Measurements from ENCODE around the gene NAPB.

The NAPB gene

GRCh38 chr20:23391707-23392310 lies 29.5 kb downstream of the NAPB start:
- in situ Hi-C loops (cut with HindIII; ENCODE audit: low pct_unique_long_range_greater_than_20kb, low sequenced_read_pairs), result no loop called here
- DNase-seq (ENCODE audit: low read depth in 1 of 2, low spot score in 1 of 2), result no peak
- no peak for TF ChIP-seq JUND (IDR thresholded peaks at IDR 0.05; ENCODE audit: low read depth)

GRCh38 chr20:23390091-23390774 lies 31.1 kb downstream of the NAPB start:
- no peak for DNase-seq (ENCODE audit: low read depth in 1 of 2, low spot score in 1 of 2)
- in situ Hi-C loops (cut with HindIII; ENCODE audit: low pct_unique_long_range_greater_than_20kb, low sequenced_read_pairs), result no loop called here
- TF ChIP-seq JUND (IDR thresholded peaks at IDR 0.05; ENCODE audit: low read depth), result no peak

GRCh38 chr20:23387118-23387443 lies 34.2 kb downstream of the NAPB start:
- no peak for DNase-seq (ENCODE audit: low read depth in 1 of 2, low spot score in 1 of 2)
- no peak for TF ChIP-seq JUND (IDR thresholded peaks at IDR 0.05; ENCODE audit: low read depth)
- in situ Hi-C loops (cut with HindIII; ENCODE audit: low pct_unique_long_range_greater_than_20kb, low sequenced_read_pairs), result no loop called here

- TF ChIP-seq JUND (IDR thresholded peaks at IDR 0.05; ENCODE audit: low read depth), result no peak
Measured at GRCh38 chr20:23386304-23387117, 34.8 kb downstream of the NAPB start.

GRCh38 chr20:23381876-23382275 lies 39.4 kb downstream of the NAPB start:
- in situ Hi-C loops (cut with HindIII; ENCODE audit: low pct_unique_long_range_greater_than_20kb, low sequenced_read_pairs), result no loop called here
- DNase-seq (ENCODE audit: low read depth in 1 of 2, low spot score in 1 of 2), result no peak
- no peak for TF ChIP-seq JUND (IDR thresholded peaks at IDR 0.05; ENCODE audit: low read depth)

More at GRCh38 chr20:23386304-23387117, 34.8 kb downstream of the NAPB start:
- in situ Hi-C loops (cut with HindIII; ENCODE audit: low pct_unique_long_range_greater_than_20kb, low sequenced_read_pairs), result no loop called here
- no peak for DNase-seq (ENCODE audit: low read depth in 1 of 2, low spot score in 1 of 2)

GRCh38 chr20:23379772-23380171 lies 41.5 kb downstream of the NAPB start:
- in situ Hi-C loops (cut with HindIII; ENCODE audit: low pct_unique_long_range_greater_than_20kb, low sequenced_read_pairs), result no loop called here
- DNase-seq (ENCODE audit: low read depth in 1 of 2, low spot score in 1 of 2), result no peak
- TF ChIP-seq JUND (IDR thresholded peaks at IDR 0.05; ENCODE audit: low read depth), result no peak

GRCh38 chr20:23375827-23376226 lies 45.5 kb downstream of the NAPB start:
- no peak for TF ChIP-seq JUND (IDR thresholded peaks at IDR 0.05; ENCODE audit: low read depth)
- no peak for DNase-seq (ENCODE audit: low read depth in 1 of 2, low spot score in 1 of 2)
- in situ Hi-C loops (cut with HindIII; ENCODE audit: low pct_unique_long_range_greater_than_20kb, low sequenced_read_pairs), result no loop called here

- in situ Hi-C loops (cut with HindIII; ENCODE audit: low pct_unique_long_range_greater_than_20kb, low sequenced_read_pairs), result no loop called here
- TF ChIP-seq JUND (IDR thresholded peaks at IDR 0.05; ENCODE audit: low read depth), result no peak
- DNase-seq (ENCODE audit: low read depth in 1 of 2, low spot score in 1 of 2), result no peak
Measured at GRCh38 chr20:23374441-23374840, 46.8 kb downstream of the NAPB start.

- no peak for TF ChIP-seq JUND (IDR thresholded peaks at IDR 0.05; ENCODE audit: low read depth)
- in situ Hi-C loops (cut with HindIII; ENCODE audit: low pct_unique_long_range_greater_than_20kb, low sequenced_read_pairs), result no loop called here
- no peak for DNase-seq (ENCODE audit: low read depth in 1 of 2, low spot score in 1 of 2)
Measured at GRCh38 chr20:23371496-23371895, 49.8 kb downstream of the NAPB start.

- in situ Hi-C loops (cut with HindIII; ENCODE audit: low pct_unique_long_range_greater_than_20kb, low sequenced_read_pairs), result no loop called here
- TF ChIP-seq JUND (IDR thresholded peaks at IDR 0.05; ENCODE audit: low read depth), result no peak
- DNase-seq (ENCODE audit: low read depth in 1 of 2, low spot score in 1 of 2), result no peak
Measured at GRCh38 chr20:23370873-23371272, 50.4 kb downstream of the NAPB start.

GRCh38 chr20:23370274-23370673 lies 51.0 kb downstream of the NAPB start:
- in situ Hi-C loops (cut with HindIII; ENCODE audit: low pct_unique_long_range_greater_than_20kb, low sequenced_read_pairs), result no loop called here
- DNase-seq (ENCODE audit: low read depth in 1 of 2, low spot score in 1 of 2), result no peak
- no peak for TF ChIP-seq JUND (IDR thresholded peaks at IDR 0.05; ENCODE audit: low read depth)

GRCh38 chr20:23369072-23369823 lies 52.0 kb downstream of the NAPB start:
- no peak for DNase-seq (ENCODE audit: low read depth in 1 of 2, low spot score in 1 of 2)
- no peak for TF ChIP-seq JUND (IDR thresholded peaks at IDR 0.05; ENCODE audit: low read depth)
- in situ Hi-C loops (cut with HindIII; ENCODE audit: low pct_unique_long_range_greater_than_20kb, low sequenced_read_pairs), result no loop called here
